Measurements from ENCODE around the gene REG3A.

Gene REG3A

GRCh38 chr2:79159653-79160052 lies at the start of gene REG3A:
TSS of gene REG3A (minus strand) at chr2:79159753. CDS start at chr2:79159405, 348 bp downstream.
- DNase-seq = no peak

- DNase-seq = no peak
Measured at GRCh38 chr2:79200762-79201161, 41.2 kb upstream of the REG3A start.

- no peak for DNase-seq
Measured at GRCh38 chr2:79191816-79192215, 32.3 kb upstream of the REG3A start.

GRCh38 chr2:79191081-79191480 lies 31.5 kb upstream of the REG3A start:
- no peak for DNase-seq

GRCh38 chr2:79189465-79189864 lies 29.9 kb upstream of the REG3A start:
- DNase-seq = no peak

- DNase-seq = no peak
Measured at GRCh38 chr2:79181617-79182016, 22.1 kb upstream of the REG3A start.

- no peak for DNase-seq
Measured at GRCh38 chr2:79180092-79180491, 20.5 kb upstream of the REG3A start.

- no peak for DNase-seq
Measured at GRCh38 chr2:79179036-79179435, 19.5 kb upstream of the REG3A start.

GRCh38 chr2:79178076-79178674 lies 18.6 kb upstream of the REG3A start:
- DNase-seq = no peak

- no peak for DNase-seq
Measured at GRCh38 chr2:79171348-79171958, 11.9 kb upstream of the REG3A start.

- no peak for DNase-seq
Measured at GRCh38 chr2:79162801-79163200, 3.2 kb upstream of the REG3A start.

- DNase-seq = no peak
Measured at GRCh38 chr2:79162132-79162531, 2.6 kb upstream of the REG3A start.

- no peak for DNase-seq
Measured at GRCh38 chr2:79159030-79159429, 523 bp downstream of the REG3A start.

- DNase-seq = no peak
Measured at GRCh38 chr2:79155826-79156476, 3.6 kb downstream of the REG3A start.

- no peak for DNase-seq
Measured at GRCh38 chr2:79139423-79139822, 20.1 kb downstream of the REG3A start.

- DNase-seq = no peak
Measured at GRCh38 chr2:79138385-79138784, 21.2 kb downstream of the REG3A start.

GRCh38 chr2:79131687-79132086 lies 27.9 kb downstream of the REG3A start:
- no peak for DNase-seq

- DNase-seq = no peak
Measured at GRCh38 chr2:79129804-79130203, 29.7 kb downstream of the REG3A start.

- no peak for DNase-seq
Measured at GRCh38 chr2:79129260-79129659, 30.3 kb downstream of the REG3A start.

GRCh38 chr2:79128406-79128805 lies 31.1 kb downstream of the REG3A start:
- no peak for DNase-seq

- no peak for DNase-seq
Measured at GRCh38 chr2:79125721-79125985, 33.9 kb downstream of the REG3A start.

- no peak for DNase-seq
Measured at GRCh38 chr2:79124907-79125720, 34.4 kb downstream of the REG3A start.

- no peak for DNase-seq
Measured at GRCh38 chr2:79122676-79123075, 36.9 kb downstream of the REG3A start.

- DNase-seq = no peak
Measured at GRCh38 chr2:79120194-79120713, 39.3 kb downstream of the REG3A start, which contains the start of gene REG1A. TSS of gene REG1A (plus strand) at chr2:79120488. CDS start at chr2:79120862, 374 bp downstream.
